Measurements from ENCODE around the gene STS.

Gene STS

GRCh38 chrX:7146020-7146702 lies 1.4 kb upstream of the STS start:
- no peak overlapping the region for H3K4me3 ChIP-seq (ENCODE audit: low read depth, low read length)
- no peak for DNase-seq (ENCODE audit: low read depth)
- no peak for TF ChIP-seq CTCF (IDR thresholded peaks at IDR 0.05; ENCODE audit: control insufficient read depth, extremely low read depth, insufficient read depth)

- DNase-seq (ENCODE audit: low read depth): no peak
- peak overlapping the region; percentile 74 for H3K4me3 ChIP-seq (ENCODE audit: low read depth, low read length)
- TF ChIP-seq CTCF (IDR thresholded peaks at IDR 0.05; ENCODE audit: control insufficient read depth, extremely low read depth, insufficient read depth): no peak
Observed at GRCh38 chrX:7146703-7147412, 654 bp upstream of the STS start.

GRCh38 chrX:7147978-7148854 lies 704 bp downstream of the STS start, which contains the start of gene PUDP:
PUDP (minus strand) TSS chrX:7148153; CDS start chrX:7148113, 40 bp downstream.
- H3K4me3 ChIP-seq (ENCODE audit: low read depth, low read length): peak within 1 kb of the TSS; percentile 74
- TF ChIP-seq CTCF (IDR thresholded peaks at IDR 0.05; ENCODE audit: control insufficient read depth, extremely low read depth, insufficient read depth): 0 out of 2 replicates have a peak, but pooled peaks have one; percentile 6
- DNase-seq (ENCODE audit: low read depth): no peak

- TF ChIP-seq CTCF (IDR thresholded peaks at IDR 0.05; ENCODE audit: control insufficient read depth, extremely low read depth, insufficient read depth): no peak
- no peak for DNase-seq (ENCODE audit: low read depth)
- no peak overlapping the region for H3K4me3 ChIP-seq (ENCODE audit: low read depth, low read length)
Observed at GRCh38 chrX:7149411-7149810, 1.9 kb downstream of the STS start.

- no peak for TF ChIP-seq CTCF (IDR thresholded peaks at IDR 0.05; ENCODE audit: control insufficient read depth, extremely low read depth, insufficient read depth)
- H3K4me3 ChIP-seq (ENCODE audit: low read depth, low read length): no peak overlapping the region
Observed at GRCh38 chrX:7153231-7153630, 5.7 kb downstream of the STS start.

GRCh38 chrX:7154041-7154597 lies 6.6 kb downstream of the STS start:
- DNase-seq (ENCODE audit: low read depth): no peak
- no peak overlapping the region for H3K4me3 ChIP-seq (ENCODE audit: low read depth, low read length)
- TF ChIP-seq CTCF (IDR thresholded peaks at IDR 0.05; ENCODE audit: control insufficient read depth, extremely low read depth, insufficient read depth): no peak

More at GRCh38 chrX:7153231-7153630, 5.7 kb downstream of the STS start:
- DNase-seq (ENCODE audit: low read depth): no peak

Measured in LNCaP clone FGC (cell line).